ENCODE data around the gene TMEM120B. TPM values are rescaled to one million over a fixed set of nuclear protein-coding genes. Genes with fewer than 3 reads are reported as not detected.

The TMEM120B gene
- total and polyA plus RNA-seq, 2 of the 13 experiments (the other 11 are each of a cell fraction or from before 2014, with no cell fraction given) = 7.1 to 12.9 TPM

DNA sequence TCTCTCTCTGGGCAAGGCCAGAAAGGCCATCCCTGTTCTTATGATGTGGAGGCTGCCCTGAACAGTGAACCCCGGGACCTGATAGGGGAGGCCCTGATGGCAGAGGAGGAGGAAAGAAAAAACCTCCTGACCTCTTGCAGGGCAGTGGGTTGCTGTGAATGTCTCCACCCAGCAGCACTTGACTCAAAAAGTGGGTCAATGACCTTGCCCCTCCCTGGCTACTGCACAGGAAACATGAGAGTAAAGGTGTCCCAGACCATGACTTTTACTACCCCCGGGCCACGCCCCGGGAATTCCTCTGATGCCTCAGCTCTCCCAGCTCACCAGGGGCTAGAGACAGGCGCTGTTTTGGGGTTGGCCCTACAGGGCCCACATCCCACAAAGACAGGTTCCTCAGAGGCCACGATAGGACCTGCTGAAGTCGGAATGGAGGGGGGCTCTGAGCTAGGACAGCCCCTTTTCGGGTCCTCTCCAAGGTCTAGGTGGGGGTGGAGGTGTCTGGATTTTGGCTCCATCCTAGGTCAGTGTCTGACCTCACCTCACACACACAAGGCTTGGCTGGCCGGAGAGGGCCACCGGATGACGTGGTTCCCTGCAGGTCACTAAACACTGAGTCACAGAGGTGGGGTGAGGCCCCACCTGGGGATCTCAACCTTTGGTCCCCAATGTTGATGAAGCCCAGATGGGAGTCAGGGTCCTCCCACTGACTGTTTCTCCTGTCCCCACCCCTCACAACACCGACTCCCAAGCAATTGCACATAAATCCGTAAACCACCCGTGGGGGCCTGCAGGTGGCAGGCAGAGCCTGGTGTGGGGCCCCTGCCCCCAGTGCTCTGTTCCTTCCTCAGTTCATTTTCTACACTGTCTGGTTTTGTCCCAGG lies 79.4 kb downstream of the TMEM120B start (continued):
- TF ChIP-seq, protein P1, sequence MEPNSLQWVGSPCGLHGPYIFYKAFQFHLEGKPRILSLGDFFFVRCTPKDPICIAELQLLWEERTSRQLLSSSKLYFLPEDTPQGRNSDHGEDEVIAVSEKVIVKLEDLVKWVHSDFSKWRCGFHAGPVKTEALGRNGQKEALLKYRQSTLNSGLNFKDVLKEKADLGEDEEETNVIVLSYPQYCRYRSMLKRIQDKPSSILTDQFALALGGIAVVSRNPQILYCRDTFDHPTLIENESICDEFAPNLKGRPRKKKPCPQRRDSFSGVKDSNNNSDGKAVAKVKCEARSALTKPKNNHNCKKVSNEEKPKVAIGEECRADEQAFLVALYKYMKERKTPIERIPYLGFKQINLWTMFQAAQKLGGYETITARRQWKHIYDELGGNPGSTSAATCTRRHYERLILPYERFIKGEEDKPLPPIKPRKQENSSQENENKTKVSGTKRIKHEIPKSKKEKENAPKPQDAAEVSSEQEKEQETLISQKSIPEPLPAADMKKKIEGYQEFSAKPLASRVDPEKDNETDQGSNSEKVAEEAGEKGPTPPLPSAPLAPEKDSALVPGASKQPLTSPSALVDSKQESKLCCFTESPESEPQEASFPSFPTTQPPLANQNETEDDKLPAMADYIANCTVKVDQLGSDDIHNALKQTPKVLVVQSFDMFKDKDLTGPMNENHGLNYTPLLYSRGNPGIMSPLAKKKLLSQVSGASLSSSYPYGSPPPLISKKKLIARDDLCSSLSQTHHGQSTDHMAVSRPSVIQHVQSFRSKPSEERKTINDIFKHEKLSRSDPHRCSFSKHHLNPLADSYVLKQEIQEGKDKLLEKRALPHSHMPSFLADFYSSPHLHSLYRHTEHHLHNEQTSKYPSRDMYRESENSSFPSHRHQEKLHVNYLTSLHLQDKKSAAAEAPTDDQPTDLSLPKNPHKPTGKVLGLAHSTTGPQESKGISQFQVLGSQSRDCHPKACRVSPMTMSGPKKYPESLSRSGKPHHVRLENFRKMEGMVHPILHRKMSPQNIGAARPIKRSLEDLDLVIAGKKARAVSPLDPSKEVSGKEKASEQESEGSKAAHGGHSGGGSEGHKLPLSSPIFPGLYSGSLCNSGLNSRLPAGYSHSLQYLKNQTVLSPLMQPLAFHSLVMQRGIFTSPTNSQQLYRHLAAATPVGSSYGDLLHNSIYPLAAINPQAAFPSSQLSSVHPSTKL (CRISPR knock-in tag; IDR thresholded peaks at IDR 0.05) = peak; percentile 58; the same call in 1 of the 2 replicates
- TF ChIP-seq ZNF446 (CRISPR knock-in tag; IDR thresholded peaks at IDR 0.05) (no peak), CC2D1A (CRISPR knock-in tag; IDR thresholded peaks at IDR 0.05) (no peak), ZNF225 (CRISPR knock-in tag; IDR thresholded peaks at IDR 0.05) (no peak), ISL2 (CRISPR knock-in tag; IDR thresholded peaks at IDR 0.05) (no peak; the same call in 1 of the 2 replicates), SP4 (CRISPR knock-in tag; IDR thresholded peaks at IDR 0.05) (0 out of 2 replicates have a peak, but pooled peaks have one; percentile 51), NR2F1 (CRISPR knock-in tag; IDR thresholded peaks at IDR 0.05) (no peak), ZFP82 (CRISPR knock-in tag; IDR thresholded peaks at IDR 0.05; ENCODE audit: borderline replicate concordance) (0 out of 2 replicates have a peak, but pooled peaks have one; percentile 48), ZNF746 (CRISPR knock-in tag; IDR thresholded peaks at IDR 0.05) (no peak; the same call in 1 of the 2 replicates), GATAD2A (CRISPR knock-in tag; IDR thresholded peaks at IDR 0.05) (peak; percentile 50), ZNF317 (CRISPR knock-in tag; IDR thresholded peaks at IDR 0.05) (no peak), ZBTB7A (CRISPR knock-in tag; IDR thresholded peaks at IDR 0.05) (no peak), RBM22 (optimal IDR thresholded peaks at IDR 0.05; ENCODE audit: low read length) (no peak), HOXA7 (CRISPR knock-in tag; IDR thresholded peaks at IDR 0.05) (no peak), IKZF4 (CRISPR knock-in tag; IDR thresholded peaks at IDR 0.05; ENCODE audit: borderline replicate concordance, low read depth, not compliant biosample characterization) (no peak), KLF12 (CRISPR knock-in tag; IDR thresholded peaks at IDR 0.05; ENCODE audit: borderline replicate concordance) (peak; percentile 70; the same call in 1 of the 2 replicates)
- TF ChIP-seq, protein P2, sequence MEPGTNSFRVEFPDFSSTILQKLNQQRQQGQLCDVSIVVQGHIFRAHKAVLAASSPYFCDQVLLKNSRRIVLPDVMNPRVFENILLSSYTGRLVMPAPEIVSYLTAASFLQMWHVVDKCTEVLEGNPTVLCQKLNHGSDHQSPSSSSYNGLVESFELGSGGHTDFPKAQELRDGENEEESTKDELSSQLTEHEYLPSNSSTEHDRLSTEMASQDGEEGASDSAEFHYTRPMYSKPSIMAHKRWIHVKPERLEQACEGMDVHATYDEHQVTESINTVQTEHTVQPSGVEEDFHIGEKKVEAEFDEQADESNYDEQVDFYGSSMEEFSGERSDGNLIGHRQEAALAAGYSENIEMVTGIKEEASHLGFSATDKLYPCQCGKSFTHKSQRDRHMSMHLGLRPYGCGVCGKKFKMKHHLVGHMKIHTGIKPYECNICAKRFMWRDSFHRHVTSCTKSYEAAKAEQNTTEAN (CRISPR knock-in tag; conservative IDR thresholded peaks at IDR 0.05) = no peak
- TF ChIP-seq, protein P3, sequence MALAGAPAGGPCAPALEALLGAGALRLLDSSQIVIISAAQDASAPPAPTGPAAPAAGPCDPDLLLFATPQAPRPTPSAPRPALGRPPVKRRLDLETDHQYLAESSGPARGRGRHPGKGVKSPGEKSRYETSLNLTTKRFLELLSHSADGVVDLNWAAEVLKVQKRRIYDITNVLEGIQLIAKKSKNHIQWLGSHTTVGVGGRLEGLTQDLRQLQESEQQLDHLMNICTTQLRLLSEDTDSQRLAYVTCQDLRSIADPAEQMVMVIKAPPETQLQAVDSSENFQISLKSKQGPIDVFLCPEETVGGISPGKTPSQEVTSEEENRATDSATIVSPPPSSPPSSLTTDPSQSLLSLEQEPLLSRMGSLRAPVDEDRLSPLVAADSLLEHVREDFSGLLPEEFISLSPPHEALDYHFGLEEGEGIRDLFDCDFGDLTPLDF (CRISPR knock-in tag; IDR thresholded peaks at IDR 0.05) = no peak
- TF ChIP-seq, protein P4, sequence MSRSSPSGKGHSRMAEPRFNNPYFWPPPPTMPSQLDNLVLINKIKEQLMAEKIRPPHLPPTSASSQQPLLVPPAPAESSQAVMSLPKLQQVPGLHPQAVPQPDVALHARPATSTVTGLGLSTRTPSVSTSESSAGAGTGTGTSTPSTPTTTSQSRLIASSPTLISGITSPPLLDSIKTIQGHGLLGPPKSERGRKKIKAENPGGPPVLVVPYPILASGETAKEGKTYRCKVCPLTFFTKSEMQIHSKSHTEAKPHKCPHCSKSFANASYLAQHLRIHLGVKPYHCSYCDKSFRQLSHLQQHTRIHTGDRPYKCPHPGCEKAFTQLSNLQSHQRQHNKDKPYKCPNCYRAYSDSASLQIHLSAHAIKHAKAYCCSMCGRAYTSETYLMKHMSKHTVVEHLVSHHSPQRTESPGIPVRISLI (CRISPR knock-in tag; IDR thresholded peaks at IDR 0.05; ENCODE audit: borderline replicate concordance) = no peak
- TF ChIP-seq, protein P5, sequence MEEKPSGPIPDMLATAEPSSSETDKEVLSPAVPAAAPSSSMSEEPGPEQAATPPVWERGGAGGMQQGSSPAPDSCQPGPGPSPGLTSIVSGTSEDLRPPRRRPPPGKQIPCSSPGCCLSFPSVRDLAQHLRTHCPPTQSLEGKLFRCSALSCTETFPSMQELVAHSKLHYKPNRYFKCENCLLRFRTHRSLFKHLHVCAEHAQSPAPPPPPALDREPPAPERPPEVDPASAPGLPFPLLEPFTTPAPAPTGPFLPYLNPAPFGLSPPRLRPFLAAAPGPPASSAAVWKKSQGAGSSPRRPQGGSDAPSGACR (CRISPR knock-in tag; IDR thresholded peaks at IDR 0.05) = no peak
